Upper lobe of left lung (tissue), 4 donors: ENCODE measurements around the gene ART4.

Experiments used
- EP300 ChIP-seq, 4 donors: sonication (generic); formaldehyde crosslinking; IDR thresholded peaks; one replicate each; pipeline ENCODE4 v1.5.1; 2017; ENCODE audit warnings: antibody characterized with exemption in 4 of 4, control low read depth in 2 of 4
- POLR2A ChIP-seq, 4 donors: fragments of 450-650 bp; IDR thresholded peaks; one replicate each; pipeline ENCODE4 v1.5.1; 2016 to 2017; ENCODE audit warnings: antibody characterized with exemption in 4 of 4, mild to moderate bottlenecking in 2 of 4
- TF ChIP-seq, protein P1 (sequence below), 6 experiments: fragments of 450-650 bp in 4 of 6; fragments of 200-600 bp in 2 of 6; sonication (generic) in 2 of 6; IDR thresholded peaks; one replicate each; pipeline ENCODE4 v1.5.1; 2016 to 2019; ENCODE audit warnings: antibody characterized with exemption in 6 of 6

DNA sequence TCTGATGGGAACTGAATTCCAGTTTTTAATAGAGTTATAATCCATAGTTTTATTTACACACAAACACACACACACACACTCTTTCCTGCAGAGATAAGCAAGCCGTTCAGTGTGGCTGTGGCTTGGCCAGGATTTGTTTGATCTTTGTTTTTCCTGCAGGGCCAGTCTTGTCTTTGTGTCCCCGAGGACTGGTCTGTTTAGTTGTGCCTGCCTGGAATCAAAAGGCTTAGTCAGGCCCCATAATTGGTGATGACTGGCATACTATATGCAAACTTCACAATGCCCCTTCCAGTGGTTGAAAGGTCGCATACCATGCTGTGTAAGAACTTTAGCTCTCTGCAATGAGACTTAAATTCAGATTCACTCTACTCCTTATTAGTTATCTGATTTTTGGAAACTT, 66.1 kb downstream of the ART4 start:
- TF ChIP-seq, protein P1, sequence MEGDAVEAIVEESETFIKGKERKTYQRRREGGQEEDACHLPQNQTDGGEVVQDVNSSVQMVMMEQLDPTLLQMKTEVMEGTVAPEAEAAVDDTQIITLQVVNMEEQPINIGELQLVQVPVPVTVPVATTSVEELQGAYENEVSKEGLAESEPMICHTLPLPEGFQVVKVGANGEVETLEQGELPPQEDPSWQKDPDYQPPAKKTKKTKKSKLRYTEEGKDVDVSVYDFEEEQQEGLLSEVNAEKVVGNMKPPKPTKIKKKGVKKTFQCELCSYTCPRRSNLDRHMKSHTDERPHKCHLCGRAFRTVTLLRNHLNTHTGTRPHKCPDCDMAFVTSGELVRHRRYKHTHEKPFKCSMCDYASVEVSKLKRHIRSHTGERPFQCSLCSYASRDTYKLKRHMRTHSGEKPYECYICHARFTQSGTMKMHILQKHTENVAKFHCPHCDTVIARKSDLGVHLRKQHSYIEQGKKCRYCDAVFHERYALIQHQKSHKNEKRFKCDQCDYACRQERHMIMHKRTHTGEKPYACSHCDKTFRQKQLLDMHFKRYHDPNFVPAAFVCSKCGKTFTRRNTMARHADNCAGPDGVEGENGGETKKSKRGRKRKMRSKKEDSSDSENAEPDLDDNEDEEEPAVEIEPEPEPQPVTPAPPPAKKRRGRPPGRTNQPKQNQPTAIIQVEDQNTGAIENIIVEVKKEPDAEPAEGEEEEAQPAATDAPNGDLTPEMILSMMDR (IDR thresholded peaks at IDR 0.05): no peak
- TF ChIP-seq POLR2A (IDR thresholded peaks at IDR 0.05): no peak
- no peak for TF ChIP-seq EP300 (IDR thresholded peaks at IDR 0.05)
